Retinal pigment epithelial cell (primary cell): Measurements from ENCODE around the gene REV1.
"Not testable (repeated sequence)": the region's sequence is repeated elsewhere in the genome, so short reads cannot be mapped to it uniquely, and the experiment has no call there.

Experiments used
- DNase-seq: peaks from one replicate; pipeline ENCODE4 v3.0.0-alpha.2; 2010; ENCODE audit warnings: low read depth
- H3K4me3 ChIP-seq: 2 replicates; pipeline ENCODE4 v1.5.1; 2011; ENCODE audit warnings: mild to moderate bottlenecking, low read length, control low read depth, moderate library complexity
- TF ChIP-seq, protein P1 (sequence below): conservative IDR thresholded peaks from 2 replicates; pipeline ENCODE4 v1.5.1; 2011; ENCODE audit warnings: low read depth, low read length, control low read depth, inconsistent platforms

The REV1 gene

GRCh38 chr2:99380376-99381010 is 109.3 kb downstream of the REV1 start:
- no peak overlapping the region for H3K4me3 ChIP-seq
- DNase-seq: no peak
- TF ChIP-seq, protein P1, sequence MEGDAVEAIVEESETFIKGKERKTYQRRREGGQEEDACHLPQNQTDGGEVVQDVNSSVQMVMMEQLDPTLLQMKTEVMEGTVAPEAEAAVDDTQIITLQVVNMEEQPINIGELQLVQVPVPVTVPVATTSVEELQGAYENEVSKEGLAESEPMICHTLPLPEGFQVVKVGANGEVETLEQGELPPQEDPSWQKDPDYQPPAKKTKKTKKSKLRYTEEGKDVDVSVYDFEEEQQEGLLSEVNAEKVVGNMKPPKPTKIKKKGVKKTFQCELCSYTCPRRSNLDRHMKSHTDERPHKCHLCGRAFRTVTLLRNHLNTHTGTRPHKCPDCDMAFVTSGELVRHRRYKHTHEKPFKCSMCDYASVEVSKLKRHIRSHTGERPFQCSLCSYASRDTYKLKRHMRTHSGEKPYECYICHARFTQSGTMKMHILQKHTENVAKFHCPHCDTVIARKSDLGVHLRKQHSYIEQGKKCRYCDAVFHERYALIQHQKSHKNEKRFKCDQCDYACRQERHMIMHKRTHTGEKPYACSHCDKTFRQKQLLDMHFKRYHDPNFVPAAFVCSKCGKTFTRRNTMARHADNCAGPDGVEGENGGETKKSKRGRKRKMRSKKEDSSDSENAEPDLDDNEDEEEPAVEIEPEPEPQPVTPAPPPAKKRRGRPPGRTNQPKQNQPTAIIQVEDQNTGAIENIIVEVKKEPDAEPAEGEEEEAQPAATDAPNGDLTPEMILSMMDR: no peak

DNA sequence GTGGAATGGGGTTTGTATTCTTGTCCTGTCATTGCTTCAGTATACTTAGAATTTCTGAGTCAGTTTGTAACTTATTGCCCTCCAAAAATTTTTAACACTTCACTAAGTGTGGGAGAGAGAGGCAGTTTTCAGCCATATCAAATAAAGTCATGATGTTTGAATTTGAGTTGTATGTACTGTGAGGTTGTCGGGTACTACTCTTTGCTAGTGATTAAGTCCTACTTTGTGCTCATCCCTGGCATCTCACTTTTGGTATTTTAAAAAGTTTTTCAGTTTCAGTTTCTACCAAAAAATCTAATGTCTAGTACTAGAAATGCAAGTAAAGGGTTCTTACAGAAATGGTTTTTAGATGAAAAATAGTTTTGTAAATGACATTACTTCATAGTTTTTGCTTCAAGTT is 111.9 kb downstream of the REV1 start:
- TF ChIP-seq, protein P1: no peak
- no peak overlapping the region for H3K4me3 ChIP-seq
- DNase-seq: no peak

DNA sequence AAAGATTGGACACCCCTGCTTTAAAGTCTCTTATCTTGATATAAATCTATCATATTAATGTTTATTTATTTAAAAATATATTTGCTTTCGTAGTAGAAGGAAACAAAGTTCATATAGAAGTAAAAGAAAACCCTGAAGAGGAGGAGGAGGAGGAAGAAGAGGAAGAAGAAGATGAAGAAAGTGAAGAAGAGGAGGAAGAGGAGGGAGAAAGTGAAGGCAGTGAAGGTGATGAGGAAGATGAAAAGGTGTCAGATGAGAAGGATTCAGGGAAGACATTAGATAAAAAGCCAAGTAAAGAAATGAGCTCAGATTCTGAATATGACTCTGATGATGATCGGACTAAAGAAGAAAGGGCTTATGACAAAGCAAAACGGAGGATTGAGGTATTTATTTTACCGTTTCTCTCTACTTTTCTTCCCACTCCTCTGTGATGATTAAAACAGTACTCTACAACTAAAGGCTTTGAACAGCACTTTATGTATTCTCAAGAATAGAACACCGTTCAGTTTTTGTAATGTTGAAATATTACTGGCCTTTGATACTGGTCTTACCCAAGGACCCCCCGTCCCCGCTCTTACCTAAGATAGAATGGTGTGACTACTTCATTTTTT is 113.5 kb downstream of the REV1 start:
- H3K4me3 ChIP-seq: no peak overlapping the region
- no peak for DNase-seq
- TF ChIP-seq, protein P1: no peak

DNA sequence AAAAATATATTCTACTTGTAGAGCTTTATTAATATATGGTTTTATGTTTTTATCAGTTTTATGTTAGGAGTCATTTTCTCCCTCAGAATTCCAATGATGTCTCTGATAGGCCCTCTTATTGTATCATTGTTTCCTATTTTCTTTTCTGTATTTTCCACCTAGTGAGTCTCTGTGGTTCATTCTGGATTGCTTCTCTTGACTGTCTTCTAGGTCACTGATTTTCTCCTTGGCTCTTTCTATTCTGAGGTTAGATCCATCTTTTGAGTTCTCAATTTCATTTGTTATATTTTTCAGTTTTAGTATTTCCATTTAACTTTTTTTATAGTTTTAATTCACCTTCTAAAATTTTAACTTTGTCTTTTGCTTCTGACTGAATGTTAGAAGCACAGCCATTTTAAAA is 115.1 kb downstream of the REV1 start:
- TF ChIP-seq, protein P1: no peak
- DNase-seq: no peak

GRCh38 chr2:99373144-99373543 is 116.7 kb downstream of the REV1 start:
- H3K4me3 ChIP-seq: no peak overlapping the region
- TF ChIP-seq, protein P1: no peak
- no peak for DNase-seq

More for the DNA sequence above, 115.1 kb downstream of the REV1 start:
- H3K4me3 ChIP-seq: no peak overlapping the region

- not testable (repeated sequence) for H3K4me3 ChIP-seq, DNase-seq
Measured at GRCh38 chr2:99368854-99369253, 121.0 kb downstream of the REV1 start.

DNA sequence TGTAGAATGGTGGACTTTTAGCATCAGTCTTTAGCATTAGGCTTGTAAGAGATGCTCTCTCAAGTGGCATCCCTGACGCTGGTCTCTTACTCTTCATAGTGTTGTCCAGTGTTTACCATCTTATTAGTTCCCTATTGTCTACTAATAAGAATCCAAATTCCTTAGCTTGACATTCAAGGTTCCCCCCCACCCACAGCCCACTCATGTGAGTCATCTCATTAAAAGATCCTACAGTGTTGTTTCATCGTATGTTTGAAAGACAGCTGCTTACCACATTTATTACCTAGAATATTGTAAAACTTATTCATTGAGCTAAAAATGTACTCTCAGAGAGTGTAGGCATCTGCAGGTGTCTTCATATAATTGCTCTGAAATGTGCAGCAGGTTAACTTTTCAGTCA is 124.2 kb downstream of the REV1 start:
- DNase-seq: no peak
- no peak overlapping the region for H3K4me3 ChIP-seq
- TF ChIP-seq, protein P1: no peak
